Endothelial cell of umbilical vein (primary cell): Measurements from ENCODE around the gene HSPA12A.
"Not testable (repeated sequence)": the region's sequence is repeated elsewhere in the genome, so short reads cannot be mapped to it uniquely, and the experiment has no call there.

ENCODE experiments used
- EZH2 ChIP-seq: IDR thresholded peaks from 2 replicates; pipeline ENCODE4 v1.6.1; 2012; ENCODE audit warnings: borderline replicate concordance, low read depth, mild to moderate bottlenecking, moderate library complexity, low read length, inconsistent platforms; ENCODE audit not compliant: severe bottlenecking
- GATA2 ChIP-seq: IDR thresholded peaks from 2 replicates; pipeline ENCODE4 v1.7.0; 2011; ENCODE audit warnings: low read depth, mild to moderate bottlenecking, moderate library complexity, mixed read lengths, low read length; ENCODE audit not compliant: insufficient read length, insufficient read depth
- JUN ChIP-seq: IDR thresholded peaks from 2 replicates; pipeline ENCODE4 v1.6.1; 2011; ENCODE audit warnings: borderline replicate concordance, low read depth; ENCODE audit not compliant: insufficient read length, insufficient read depth
- MYC ChIP-seq: IDR thresholded peaks from one replicate; pipeline ENCODE4 v1.6.1; 2011; ENCODE audit warnings: mild to moderate bottlenecking, low read depth, low read length
- POLR2A ChIP-seq: IDR thresholded peaks from 2 replicates; pipeline ENCODE4 v1.6.1; 2012; ENCODE audit warnings: low read depth, mild to moderate bottlenecking, control low read depth, low read length
- POLR2AphosphoS5 ChIP-seq: IDR thresholded peaks from 2 replicates; pipeline ENCODE4 v1.6.1; 2012; ENCODE audit warnings: low read depth, mild to moderate bottlenecking, control low read depth, low read length, moderate library complexity; ENCODE audit not compliant: insufficient read depth
- TF ChIP-seq, protein P1 (sequence below), 2 donors: IDR thresholded peaks; 1 replicate in 1 of 2; 2 replicates in 1 of 2; pipeline ENCODE4 v1.5.1; 2011; ENCODE audit warnings: low read length in 2 of 2, mild to moderate bottlenecking in 2 of 2, moderate library complexity in 2 of 2, control low read depth in 1 of 2, inconsistent platforms in 1 of 2, low read depth in 1 of 2; ENCODE audit not compliant: insufficient read depth in 1 of 2; ENCODE audit errors: extremely low read depth in 1 of 2
- TF ChIP-seq, protein P2 (sequence below): IDR thresholded peaks from 2 replicates; pipeline ENCODE4 v1.6.1; 2011; ENCODE audit not compliant: insufficient read depth, insufficient read length

GRCh38 chr10:116711803-116712202, 30.6 kb downstream of the HSPA12A start:
- not testable (repeated sequence) for TF ChIP-seq GATA2, POLR2A, POLR2AphosphoS5, EZH2, MYC, JUN
- TF ChIP-seq, protein P1, sequence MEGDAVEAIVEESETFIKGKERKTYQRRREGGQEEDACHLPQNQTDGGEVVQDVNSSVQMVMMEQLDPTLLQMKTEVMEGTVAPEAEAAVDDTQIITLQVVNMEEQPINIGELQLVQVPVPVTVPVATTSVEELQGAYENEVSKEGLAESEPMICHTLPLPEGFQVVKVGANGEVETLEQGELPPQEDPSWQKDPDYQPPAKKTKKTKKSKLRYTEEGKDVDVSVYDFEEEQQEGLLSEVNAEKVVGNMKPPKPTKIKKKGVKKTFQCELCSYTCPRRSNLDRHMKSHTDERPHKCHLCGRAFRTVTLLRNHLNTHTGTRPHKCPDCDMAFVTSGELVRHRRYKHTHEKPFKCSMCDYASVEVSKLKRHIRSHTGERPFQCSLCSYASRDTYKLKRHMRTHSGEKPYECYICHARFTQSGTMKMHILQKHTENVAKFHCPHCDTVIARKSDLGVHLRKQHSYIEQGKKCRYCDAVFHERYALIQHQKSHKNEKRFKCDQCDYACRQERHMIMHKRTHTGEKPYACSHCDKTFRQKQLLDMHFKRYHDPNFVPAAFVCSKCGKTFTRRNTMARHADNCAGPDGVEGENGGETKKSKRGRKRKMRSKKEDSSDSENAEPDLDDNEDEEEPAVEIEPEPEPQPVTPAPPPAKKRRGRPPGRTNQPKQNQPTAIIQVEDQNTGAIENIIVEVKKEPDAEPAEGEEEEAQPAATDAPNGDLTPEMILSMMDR (IDR thresholded peaks at IDR 0.05; ENCODE audit: extremely low read depth in 1 of 2, insufficient read depth in 1 of 2, low read depth in 1 of 2, low read length in 2 of 2) = not testable (repeated sequence)
- TF ChIP-seq, protein P2, sequence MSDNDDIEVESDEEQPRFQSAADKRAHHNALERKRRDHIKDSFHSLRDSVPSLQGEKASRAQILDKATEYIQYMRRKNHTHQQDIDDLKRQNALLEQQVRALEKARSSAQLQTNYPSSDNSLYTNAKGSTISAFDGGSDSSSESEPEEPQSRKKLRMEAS = not testable (repeated sequence)
